NCI-H187 treated with DMSO at 0.1 percent for 48 hours (cell line): ENCODE measurements around the gene NKAIN2.
"Not testable (repeated sequence)": the region's sequence is repeated elsewhere in the genome, so short reads cannot be mapped to it uniquely, and the experiment has no call there.

ENCODE experiments used
- DNase-seq: peaks from one replicate; lab custom pipeline; 2025; lab: John Stamatoyannopoulos, UW

Gene NKAIN2

GRCh38 chr6:124334359-124334758 is 530.7 kb downstream of the NKAIN2 start:
- DNase-seq: no peak

GRCh38 chr6:124339610-124340334 is 536.1 kb downstream of the NKAIN2 start:
- DNase-seq: no peak

GRCh38 chr6:124348339-124348738 is 544.7 kb downstream of the NKAIN2 start:
- DNase-seq: not testable (repeated sequence)

- no peak for DNase-seq
Observed at GRCh38 chr6:124355146-124355545, 551.5 kb downstream of the NKAIN2 start.

- no peak for DNase-seq
Observed at GRCh38 chr6:124356276-124356810, 552.7 kb downstream of the NKAIN2 start.

DNA sequence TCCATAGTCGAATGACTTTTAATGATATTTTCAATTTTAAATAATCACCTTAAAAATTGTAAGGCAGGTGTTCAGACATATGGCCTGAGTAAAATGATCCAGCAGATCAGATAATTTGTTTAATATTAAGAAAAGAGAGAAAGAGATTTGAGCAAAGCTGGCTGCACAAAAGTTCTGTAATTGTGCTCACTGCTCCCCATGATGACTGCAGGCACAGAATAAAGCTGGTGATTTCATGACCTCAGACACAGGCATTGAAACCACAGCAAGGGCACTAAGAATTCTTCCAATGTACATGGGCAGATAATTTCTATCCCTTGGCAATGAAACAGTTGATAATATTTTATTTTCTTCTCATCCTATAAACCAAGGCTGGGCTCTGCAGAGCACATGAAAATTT is 553.1 kb downstream of the NKAIN2 start:
- no peak for DNase-seq

DNA sequence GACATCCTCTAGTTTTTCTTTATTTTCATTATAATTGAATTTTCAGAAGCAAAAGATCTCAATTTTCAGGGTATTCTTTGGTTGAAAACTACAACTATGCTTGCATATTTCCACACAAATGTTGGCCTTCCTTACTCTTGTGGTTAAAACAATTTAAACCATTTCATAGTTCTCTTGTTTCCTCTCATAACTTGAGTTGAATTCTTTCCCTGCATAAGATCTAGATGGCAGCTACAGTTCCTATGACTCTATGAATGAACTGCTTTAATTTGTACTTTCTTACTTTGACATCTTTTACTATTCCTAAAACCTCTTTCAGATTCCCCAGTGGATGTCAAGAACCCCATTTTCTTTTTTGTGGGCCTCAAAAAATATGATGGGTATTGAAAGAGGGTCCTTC is 564.5 kb downstream of the NKAIN2 start:
- no peak for DNase-seq

- DNase-seq: no peak
Observed at GRCh38 chr6:124371974-124372475, 568.4 kb downstream of the NKAIN2 start.

- DNase-seq: no peak
Observed at GRCh38 chr6:124373386-124373785, 569.7 kb downstream of the NKAIN2 start.

DNA sequence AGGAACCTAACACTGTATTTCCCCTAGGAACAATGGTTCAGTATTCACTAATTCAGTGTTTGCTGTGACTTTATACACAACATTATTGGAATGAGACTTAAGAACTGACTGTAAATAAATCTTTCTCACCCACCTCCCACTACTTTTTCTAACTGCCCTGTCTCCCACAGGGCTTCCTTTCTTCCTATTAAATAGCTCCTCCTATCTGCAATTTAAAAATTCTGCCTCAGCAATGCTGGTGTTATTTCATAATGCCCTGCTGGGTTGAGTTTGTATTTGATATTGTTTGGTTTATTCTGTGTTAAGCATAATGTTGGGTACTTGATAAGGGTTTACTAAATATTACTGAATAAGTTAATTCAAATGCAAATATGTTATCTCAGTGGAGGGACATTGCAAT is 585.5 kb downstream of the NKAIN2 start:
- DNase-seq: no peak

- DNase-seq: no peak
Observed at GRCh38 chr6:124393536-124393935, 589.9 kb downstream of the NKAIN2 start.

GRCh38 chr6:124396361-124396760 is 592.7 kb downstream of the NKAIN2 start:
- no peak for DNase-seq

DNA sequence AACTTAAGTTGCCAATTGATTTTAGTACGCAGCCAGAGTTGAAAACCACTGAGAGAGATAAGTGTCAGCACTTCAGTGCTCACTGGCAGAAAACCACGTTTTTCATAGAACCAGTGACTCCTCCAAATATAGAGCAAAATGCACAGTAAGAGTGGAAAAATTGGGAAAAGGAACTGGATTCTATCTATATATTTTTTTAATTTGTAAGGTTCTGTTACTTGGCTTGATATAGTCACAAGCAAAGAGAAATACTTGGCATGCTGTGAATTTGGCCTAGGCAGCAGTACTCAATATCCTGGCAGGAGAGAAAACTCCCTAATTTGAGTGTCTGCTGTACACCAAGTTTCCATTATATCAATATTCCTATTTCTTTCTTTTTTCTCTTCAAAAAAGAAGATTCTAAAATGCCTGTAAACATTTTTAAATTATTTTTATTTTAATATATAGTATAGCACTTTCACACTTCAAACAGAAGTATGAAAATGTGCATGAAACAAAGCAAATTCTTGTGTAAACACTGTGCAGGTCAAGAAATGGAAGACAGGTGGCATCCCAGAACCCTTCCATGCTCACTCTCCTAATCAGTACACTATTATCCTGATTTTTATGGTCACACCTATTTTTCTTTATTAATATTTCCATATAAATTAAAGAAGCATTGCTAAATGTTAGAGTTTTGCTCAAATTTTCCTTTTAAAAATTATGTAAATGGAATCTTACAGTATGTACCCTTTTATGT is 596.8 kb downstream of the NKAIN2 start:
- no peak for DNase-seq

GRCh38 chr6:124410425-124410824 is 606.8 kb downstream of the NKAIN2 start:
- DNase-seq: not testable (repeated sequence)

GRCh38 chr6:124412657-124413056 is 609.0 kb downstream of the NKAIN2 start:
- DNase-seq: not testable (repeated sequence)

DNA sequence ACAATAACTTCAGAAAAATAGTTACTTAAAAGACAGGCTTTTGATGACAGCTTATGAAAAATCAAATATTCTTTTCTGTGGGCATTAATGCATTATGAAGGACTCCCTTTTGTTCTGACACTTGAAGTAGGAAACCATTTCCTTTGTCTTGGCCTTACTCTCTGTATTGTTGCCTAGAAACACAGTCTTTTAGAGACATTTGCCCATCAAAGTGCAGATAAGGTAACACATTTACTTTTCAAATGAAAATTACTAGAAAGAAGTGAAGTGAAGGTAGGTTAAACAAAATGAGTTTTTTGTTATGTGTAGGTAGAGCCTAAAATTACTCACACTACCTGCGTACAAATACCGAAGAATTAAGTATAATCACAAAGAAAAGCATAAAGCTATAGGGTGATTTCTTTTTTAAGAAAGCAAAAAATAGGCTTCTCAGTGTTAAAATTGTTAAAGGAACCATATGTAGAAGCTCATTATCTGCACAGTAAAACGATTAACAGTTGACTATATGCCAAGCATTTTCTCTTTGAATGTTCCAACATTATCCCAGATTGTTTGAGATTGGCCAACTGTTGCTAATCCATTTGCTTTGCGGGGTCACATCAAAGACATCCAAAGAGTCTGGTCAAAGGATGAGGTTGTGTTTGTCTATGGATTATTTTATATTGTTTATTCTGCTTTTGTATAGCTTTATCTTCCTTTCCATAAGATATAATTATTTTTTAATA is 616.6 kb downstream of the NKAIN2 start:
- no peak for DNase-seq

DNA sequence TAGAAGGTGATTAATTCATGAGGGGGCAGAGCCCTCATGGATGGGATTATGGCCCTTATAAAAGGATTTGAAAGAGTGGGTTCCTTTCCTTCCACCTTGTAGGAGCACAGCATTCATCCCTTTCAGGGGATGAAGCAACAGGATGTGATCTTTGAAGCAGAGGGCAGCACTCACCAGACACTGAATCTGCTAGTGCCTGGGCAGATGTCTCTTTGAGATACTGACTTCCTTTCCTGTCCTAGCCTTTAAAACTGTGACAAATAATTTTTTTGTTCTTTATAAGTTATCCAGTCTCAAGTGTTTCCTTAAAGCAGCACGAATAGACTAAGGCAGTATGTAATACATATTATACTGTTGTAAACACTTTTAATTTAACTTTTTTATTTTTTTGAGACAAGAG is 620.0 kb downstream of the NKAIN2 start:
- DNase-seq: no peak

DNA sequence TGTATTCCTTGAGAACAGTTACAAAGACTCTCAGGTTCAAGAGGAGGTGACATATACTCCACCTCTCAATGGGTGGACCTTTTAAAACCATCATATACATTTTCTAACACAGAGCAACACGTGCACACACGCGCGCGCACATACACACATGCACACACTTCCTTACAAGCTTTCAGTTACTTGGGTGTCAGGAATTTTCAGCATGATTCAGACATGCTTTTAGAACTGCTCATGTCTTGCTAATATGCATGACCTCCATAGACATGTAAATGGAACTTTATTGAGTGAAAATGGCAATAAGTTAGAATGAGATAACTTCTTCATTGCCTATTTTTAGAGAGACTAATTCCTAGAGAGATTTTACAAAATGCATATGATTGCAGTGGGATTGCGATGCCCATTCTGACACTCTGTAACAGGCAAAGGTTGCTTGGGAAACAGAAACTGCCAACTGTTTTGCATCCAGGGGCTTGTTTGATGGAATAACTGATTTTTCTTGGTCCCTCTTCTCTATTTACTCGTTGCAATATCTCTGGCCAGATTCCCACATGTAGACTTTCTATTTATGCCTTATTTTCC is 627.2 kb downstream of the NKAIN2 start:
- DNase-seq: no peak

- DNase-seq: no peak
Observed at GRCh38 chr6:124432620-124433019, 629.0 kb downstream of the NKAIN2 start.

DNA sequence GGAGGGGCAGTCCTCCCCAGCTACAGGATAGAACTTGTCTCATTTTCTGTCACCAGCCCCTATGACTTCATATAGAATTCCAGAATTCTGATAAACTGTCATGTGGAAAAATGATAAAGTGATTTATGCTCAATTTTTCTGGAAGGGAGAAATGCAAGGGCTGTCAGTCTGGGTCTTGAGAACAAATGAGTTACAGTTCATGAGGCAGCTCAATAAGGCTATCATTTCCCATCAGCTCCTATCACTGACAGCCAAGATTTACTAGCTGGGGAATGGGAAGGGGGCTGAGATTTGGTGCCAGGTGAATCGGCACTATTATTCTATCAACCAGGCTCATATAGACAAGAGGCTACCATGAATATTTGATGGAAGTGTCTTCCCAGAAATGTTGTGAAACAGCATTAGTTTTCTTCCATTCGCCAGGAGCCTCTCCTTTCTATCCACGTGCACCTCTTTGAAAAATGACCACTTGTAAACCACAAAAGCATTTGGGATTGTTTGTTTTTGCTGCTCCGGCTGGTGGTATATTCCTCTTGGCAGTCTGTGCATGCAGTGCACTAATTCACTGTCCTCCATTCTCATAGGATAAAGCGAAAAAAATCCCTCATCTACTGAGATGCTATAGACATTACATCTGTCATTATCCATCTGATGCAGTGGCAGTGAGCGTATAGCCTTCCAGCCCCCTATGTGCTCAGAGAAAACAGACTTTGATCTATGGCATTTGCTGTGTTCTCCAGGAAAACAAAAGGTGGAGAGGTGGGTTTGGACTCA is 629.9 kb downstream of the NKAIN2 start:
- DNase-seq: peak; percentile 97

GRCh38 chr6:124434421-124434820 is 630.8 kb downstream of the NKAIN2 start:
- no peak for DNase-seq
